ENCODE results near the gene ZBTB17.

The ZBTB17 gene

DNA sequence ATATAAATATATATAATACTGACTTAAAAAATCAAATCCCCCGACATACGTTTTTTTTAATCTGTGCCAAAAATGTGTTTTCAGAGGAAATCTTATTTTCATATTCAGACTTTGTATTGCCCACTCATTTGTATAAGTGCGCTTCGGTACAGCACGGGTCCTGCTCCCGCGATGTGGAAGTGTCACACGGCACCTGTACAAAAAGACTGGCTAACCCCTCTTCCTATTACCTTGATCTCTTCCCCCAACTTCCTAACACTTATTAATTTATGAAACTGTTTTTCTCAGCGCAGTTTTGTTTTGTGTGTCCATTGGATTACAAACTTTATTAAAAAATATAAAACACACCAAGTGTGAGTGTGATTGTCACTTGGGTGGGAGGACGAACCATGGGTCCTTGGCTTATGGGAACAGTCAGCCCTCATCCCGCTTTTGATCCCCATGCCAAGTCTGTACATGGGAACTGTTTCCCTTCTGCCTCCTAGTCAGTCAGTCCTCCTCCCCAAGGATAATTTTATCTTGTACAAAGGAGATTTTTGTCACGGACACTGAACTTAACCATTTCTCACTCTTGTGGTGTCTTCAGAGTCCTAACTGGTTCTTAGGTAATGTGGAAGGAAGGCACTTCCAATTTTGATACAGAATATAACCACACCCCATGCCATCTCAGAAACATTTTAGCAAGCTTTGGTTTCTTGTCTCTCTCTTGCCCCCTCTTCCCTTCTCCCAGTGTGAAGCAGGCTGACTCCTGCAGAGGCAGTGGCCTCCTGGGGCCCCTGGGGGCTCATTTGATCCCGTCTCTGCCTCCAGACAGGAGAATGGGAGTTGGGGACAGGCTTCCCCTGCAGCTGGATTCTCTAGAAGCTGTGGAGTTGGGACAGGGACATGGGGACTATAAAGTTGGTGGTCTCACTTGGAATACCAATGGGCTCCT lies 35.5 kb downstream of the ZBTB17 start:
- FAIRE-seq: no peak
- TF ChIP-seq SPI1 (IDR thresholded peaks at IDR 0.05; ENCODE audit: low read depth, low read length) (no peak), POLR2AphosphoS5 (IDR thresholded peaks at IDR 0.05; ENCODE audit: low read depth, low read length) (peak; percentile 31; the same call in 1 of the 2 replicates)
- no peak for DNase-seq (ENCODE audit: insufficient read length, low spot score)

GRCh38 chr1:15939181-15940109 lies 36.5 kb downstream of the ZBTB17 start:
- DNase-seq (ENCODE audit: insufficient read length, low spot score) (no peak), FAIRE-seq (no peak)
- TF ChIP-seq POLR2A (IDR thresholded peaks at IDR 0.05; ENCODE audit: low read depth, low read length) (0 out of 2 replicates have a peak, but pooled peaks have one; percentile 12), TAF1 (IDR thresholded peaks at IDR 0.05; ENCODE audit: low read depth, low read length) (no peak)

GRCh38 chr1:15938628-15939161 lies 37.2 kb downstream of the ZBTB17 start:
- TF ChIP-seq POU2F2 (IDR thresholded peaks at IDR 0.05; ENCODE audit: low read depth, low read length): no peak
- TF ChIP-seq SPI1 (IDR thresholded peaks at IDR 0.05; ENCODE audit: low read depth, low read length): no peak
- TF ChIP-seq POLR2AphosphoS5 (IDR thresholded peaks at IDR 0.05; ENCODE audit: low read depth, low read length): no peak; the same call in 1 of the 2 replicates
- no peak for TF ChIP-seq POLR2A (IDR thresholded peaks at IDR 0.05; ENCODE audit: low read depth, low read length)
- TF ChIP-seq PAX5 (IDR thresholded peaks at IDR 0.05; ENCODE audit: insufficient read depth, low read length, severe bottlenecking): no peak
- no peak for TF ChIP-seq TAF1 (IDR thresholded peaks at IDR 0.05; ENCODE audit: low read depth, low read length)
- FAIRE-seq (peak; percentile 20), DNase-seq (ENCODE audit: insufficient read length, low spot score) (no peak)

- peak; percentile 33; the same call in 1 of the 2 replicates for TF ChIP-seq SPI1 (IDR thresholded peaks at IDR 0.05; ENCODE audit: low read depth, low read length)
- 0 out of 2 replicates have a peak, but pooled peaks have one; percentile 28 for TF ChIP-seq POLR2AphosphoS5 (IDR thresholded peaks at IDR 0.05; ENCODE audit: low read depth, low read length)
- no peak for TF ChIP-seq TAF1 (IDR thresholded peaks at IDR 0.05; ENCODE audit: low read depth, low read length)
- no peak for TF ChIP-seq POLR2A (IDR thresholded peaks at IDR 0.05; ENCODE audit: low read depth, low read length)
- TF ChIP-seq PAX5 (IDR thresholded peaks at IDR 0.05; ENCODE audit: insufficient read depth, low read length, severe bottlenecking): no peak
- FAIRE-seq (peak; percentile 83), DNase-seq (ENCODE audit: insufficient read length, low spot score) (no peak)
Measured at GRCh38 chr1:15937706-15938168, 38.2 kb downstream of the ZBTB17 start.

DNA sequence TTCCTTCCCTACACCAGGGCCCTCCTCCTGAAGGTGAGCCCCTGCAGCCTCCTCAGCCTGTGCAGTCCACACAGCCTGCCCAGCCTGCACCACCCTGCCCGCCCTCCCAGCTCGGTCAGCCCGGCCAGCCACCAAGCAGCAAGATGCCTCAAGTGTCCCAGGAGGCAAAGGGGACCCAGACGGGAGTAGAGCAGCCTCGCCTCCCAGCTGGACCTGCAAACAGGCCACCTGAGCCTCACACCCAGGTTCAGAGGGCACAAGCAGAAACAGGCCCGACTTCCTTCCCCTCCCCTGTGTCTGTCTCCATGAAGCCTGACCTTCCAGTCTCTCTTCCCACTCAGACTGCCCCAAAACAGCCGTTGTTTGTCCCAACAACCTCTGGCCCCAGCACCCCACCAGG lies 38.8 kb downstream of the ZBTB17 start:
- FAIRE-seq: no peak
- no peak for TF ChIP-seq PAX5 (IDR thresholded peaks at IDR 0.05; ENCODE audit: insufficient read depth, low read length, severe bottlenecking)
- no peak for TF ChIP-seq POLR2A (IDR thresholded peaks at IDR 0.05; ENCODE audit: low read depth, low read length)
- TF ChIP-seq SPI1 (IDR thresholded peaks at IDR 0.05; ENCODE audit: low read depth, low read length): no peak
- TF ChIP-seq POU2F2 (IDR thresholded peaks at IDR 0.05; ENCODE audit: low read depth, low read length): no peak
- TF ChIP-seq TAF1 (IDR thresholded peaks at IDR 0.05; ENCODE audit: low read depth, low read length): no peak
- TF ChIP-seq POLR2AphosphoS5 (IDR thresholded peaks at IDR 0.05; ENCODE audit: low read depth, low read length): no peak
- DNase-seq (ENCODE audit: insufficient read length, low spot score): no peak

DNA sequence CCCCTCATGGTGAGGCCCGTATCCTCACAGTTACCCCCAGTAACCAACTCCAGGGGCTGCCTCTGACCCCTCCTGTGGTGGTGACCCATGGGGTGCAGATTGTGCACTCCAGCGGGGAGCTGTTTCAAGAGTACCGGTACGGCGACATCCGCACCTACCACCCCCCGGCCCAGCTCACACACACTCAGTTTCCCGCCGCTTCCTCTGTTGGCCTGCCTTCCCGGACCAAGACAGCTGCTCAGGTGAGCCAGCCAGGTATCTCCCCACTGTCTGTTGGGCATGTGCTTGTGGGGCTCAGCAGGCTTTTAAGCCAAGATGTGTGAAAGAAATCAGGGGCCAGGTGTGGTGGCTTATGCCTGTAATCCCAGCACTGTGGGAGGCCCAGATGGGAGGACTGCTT lies 39.9 kb downstream of the ZBTB17 start:
- DNase-seq (ENCODE audit: insufficient read length, low spot score): no peak
- no peak for FAIRE-seq
- no peak for TF ChIP-seq POU2F2 (IDR thresholded peaks at IDR 0.05; ENCODE audit: low read depth, low read length)
- TF ChIP-seq PAX5 (IDR thresholded peaks at IDR 0.05; ENCODE audit: insufficient read depth, low read length, severe bottlenecking): no peak
- no peak for TF ChIP-seq TAF1 (IDR thresholded peaks at IDR 0.05; ENCODE audit: low read depth, low read length)
- TF ChIP-seq SPI1 (IDR thresholded peaks at IDR 0.05; ENCODE audit: low read depth, low read length): no peak
- TF ChIP-seq POLR2A (IDR thresholded peaks at IDR 0.05; ENCODE audit: low read depth, low read length): no peak
- TF ChIP-seq POLR2AphosphoS5 (IDR thresholded peaks at IDR 0.05; ENCODE audit: low read depth, low read length): no peak

DNA sequence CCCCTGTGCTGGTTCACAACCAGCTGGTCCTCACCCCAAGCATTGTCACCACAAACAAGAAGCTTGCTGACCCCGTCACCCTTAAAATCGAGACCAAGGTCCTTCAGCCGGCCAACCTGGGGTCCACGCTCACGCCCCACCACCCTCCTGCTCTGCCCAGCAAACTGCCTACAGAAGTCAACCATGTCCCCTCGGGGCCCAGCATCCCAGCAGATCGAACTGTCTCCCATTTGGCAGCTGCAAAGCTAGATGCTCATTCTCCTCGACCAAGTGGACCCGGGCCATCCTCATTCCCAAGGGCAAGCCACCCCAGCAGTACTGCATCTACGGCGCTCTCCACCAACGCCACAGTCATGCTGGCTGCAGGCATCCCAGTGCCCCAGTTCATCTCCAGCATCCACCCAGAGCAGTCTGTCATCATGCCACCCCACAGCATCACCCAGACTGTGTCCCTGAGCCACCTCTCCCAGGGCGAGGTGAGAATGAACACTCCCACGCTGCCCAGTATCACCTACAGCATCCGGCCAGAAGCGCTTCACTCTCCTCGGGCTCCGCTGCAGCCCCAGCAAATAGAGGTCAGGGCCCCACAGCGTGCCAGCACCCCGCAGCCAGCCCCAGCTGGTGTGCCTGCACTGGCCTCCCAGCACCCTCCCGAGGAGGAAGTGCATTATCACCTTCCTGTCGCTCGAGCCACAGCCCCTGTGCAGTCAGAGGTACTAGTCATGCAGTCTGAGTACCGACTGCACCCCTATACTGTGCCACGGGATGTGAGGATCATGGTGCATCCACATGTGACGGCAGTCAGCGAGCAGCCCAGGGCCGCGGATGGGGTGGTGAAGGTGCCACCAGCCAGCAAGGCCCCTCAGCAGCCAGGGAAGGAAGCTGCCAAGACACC lies 40.6 kb downstream of the ZBTB17 start:
- no peak for DNase-seq (ENCODE audit: insufficient read length, low spot score)
- TF ChIP-seq POLR2AphosphoS5 (IDR thresholded peaks at IDR 0.05; ENCODE audit: low read depth, low read length) (no peak), POLR2A (IDR thresholded peaks at IDR 0.05; ENCODE audit: low read depth, low read length) (no peak), POU2F2 (IDR thresholded peaks at IDR 0.05; ENCODE audit: low read depth, low read length) (no peak), TAF1 (IDR thresholded peaks at IDR 0.05; ENCODE audit: low read depth, low read length) (no peak), SPI1 (IDR thresholded peaks at IDR 0.05; ENCODE audit: low read depth, low read length) (no peak), PAX5 (IDR thresholded peaks at IDR 0.05; ENCODE audit: insufficient read depth, low read length, severe bottlenecking) (no peak)
- FAIRE-seq: no peak

- TF ChIP-seq POLR2A (IDR thresholded peaks at IDR 0.05; ENCODE audit: low read depth, low read length) (peak; percentile 36; the same call in 1 of the 2 replicates), PAX5 (IDR thresholded peaks at IDR 0.05; ENCODE audit: insufficient read depth, low read length, severe bottlenecking) (no peak)
- DNase-seq (ENCODE audit: insufficient read length, low spot score) (no peak), FAIRE-seq (no peak)
Measured at GRCh38 chr1:15934211-15935055, 41.5 kb downstream of the ZBTB17 start.
